ENCODE measurements around the gene ID1.

GRCh38 chr20:31641391-31641790 lies 36.3 kb downstream of the ID1 start:
- TF ChIP-seq, protein P1, sequence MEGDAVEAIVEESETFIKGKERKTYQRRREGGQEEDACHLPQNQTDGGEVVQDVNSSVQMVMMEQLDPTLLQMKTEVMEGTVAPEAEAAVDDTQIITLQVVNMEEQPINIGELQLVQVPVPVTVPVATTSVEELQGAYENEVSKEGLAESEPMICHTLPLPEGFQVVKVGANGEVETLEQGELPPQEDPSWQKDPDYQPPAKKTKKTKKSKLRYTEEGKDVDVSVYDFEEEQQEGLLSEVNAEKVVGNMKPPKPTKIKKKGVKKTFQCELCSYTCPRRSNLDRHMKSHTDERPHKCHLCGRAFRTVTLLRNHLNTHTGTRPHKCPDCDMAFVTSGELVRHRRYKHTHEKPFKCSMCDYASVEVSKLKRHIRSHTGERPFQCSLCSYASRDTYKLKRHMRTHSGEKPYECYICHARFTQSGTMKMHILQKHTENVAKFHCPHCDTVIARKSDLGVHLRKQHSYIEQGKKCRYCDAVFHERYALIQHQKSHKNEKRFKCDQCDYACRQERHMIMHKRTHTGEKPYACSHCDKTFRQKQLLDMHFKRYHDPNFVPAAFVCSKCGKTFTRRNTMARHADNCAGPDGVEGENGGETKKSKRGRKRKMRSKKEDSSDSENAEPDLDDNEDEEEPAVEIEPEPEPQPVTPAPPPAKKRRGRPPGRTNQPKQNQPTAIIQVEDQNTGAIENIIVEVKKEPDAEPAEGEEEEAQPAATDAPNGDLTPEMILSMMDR (IDR thresholded peaks at IDR 0.05 in 8 of 11, conservative IDR thresholded peaks at IDR 0.05 in 3 of 11), result no peak
- TF ChIP-seq POLR2A (IDR thresholded peaks at IDR 0.05) (no peak), POLR2AphosphoS5 (IDR thresholded peaks at IDR 0.05) (no peak)
